Memory B cell (primary cell): ENCODE measurements around the gene TSPYL1.
"Not testable (repeated sequence)": the region's sequence is repeated elsewhere in the genome, so short reads cannot be mapped to it uniquely, and the experiment has no call there.

Source experiments
- ATAC-seq: fragments of 150-1000 bp; cut with Tn5 transposase; 2 replicates; pipeline ENCODE4 v1.10.0; 2021; ENCODE audit warnings: low read depth, mild to moderate bottlenecking, moderate library complexity
- DNase-seq, 2 donors: peaks; one replicate each; pipeline ENCODE4 v3.0.0; 2022; ENCODE audit warnings: low spot score in 2 of 2
- H3K27ac Mint-ChIP-seq: one replicate; pipeline ENCODE4 v1.8.0; 2022; ENCODE audit warnings: mild to moderate bottlenecking, moderate library complexity, mixed read lengths
- H3K27me3 Mint-ChIP-seq: one replicate; pipeline ENCODE4 v1.8.0; 2022; ENCODE audit warnings: mixed read lengths
- H3K36me3 Mint-ChIP-seq: one replicate; pipeline ENCODE4 v1.8.0; 2022; ENCODE audit warnings: mild to moderate bottlenecking, mixed read lengths
- H3K4me1 Mint-ChIP-seq: one replicate; pipeline ENCODE4 v1.8.0; 2022; ENCODE audit warnings: mixed read lengths
- H3K4me3 Mint-ChIP-seq: one replicate; pipeline ENCODE4 v1.8.0; 2022; ENCODE audit warnings: mild to moderate bottlenecking, moderate library complexity, mixed read lengths
- H3K9me3 Mint-ChIP-seq: one replicate; pipeline ENCODE4 v1.8.0; 2022; ENCODE audit warnings: mixed read lengths

Gene TSPYL1

GRCh38 chr6:116279232-116280160, at the start of gene TSPYL1:
TSPYL1 (minus strand) TSS chr6:116279930; CDS start chr6:116279830, 100 bp downstream.
- DNase-seq: peak; percentile 90 to 92
- Mint-ChIP-seq H3K27me3 (no peaks in the 10 kb centered on the region), H3K9me3 (no peaks in the 10 kb centered on the region), H3K4me1 (peaks cover 43% of the 10 kb centered on the region), H3K27ac (peak within 1 kb of the TSS; percentile 98), H3K36me3 (peaks cover 21% of the 10 kb centered on the region), H3K4me3 (peak within 1 kb of the TSS; percentile 97)
- peak; percentile 86 for ATAC-seq

GRCh38 chr6:116329156-116329555, 49.4 kb upstream of the TSPYL1 start:
- H3K4me3 Mint-ChIP-seq: no peak overlapping the region
- no peak overlapping the region for H3K27ac Mint-ChIP-seq
- H3K9me3 Mint-ChIP-seq: peaks cover 2% of the 10 kb centered on the region
- no peaks in the 10 kb centered on the region for H3K27me3 Mint-ChIP-seq
- no peak for DNase-seq
- peaks cover 3% of the 10 kb centered on the region for H3K36me3 Mint-ChIP-seq
- H3K4me1 Mint-ChIP-seq: no peaks in the 10 kb centered on the region
- ATAC-seq: no peak

GRCh38 chr6:116328528-116328903, 48.8 kb upstream of the TSPYL1 start:
- ATAC-seq (no peak), DNase-seq (no peak)
- Mint-ChIP-seq H3K9me3 (peaks cover 2% of the 10 kb centered on the region), H3K4me3 (no peak overlapping the region), H3K4me1 (no peaks in the 10 kb centered on the region), H3K36me3 (peaks cover 3% of the 10 kb centered on the region), H3K27me3 (no peaks in the 10 kb centered on the region), H3K27ac (no peak overlapping the region)

GRCh38 chr6:116327803-116328527, 48.2 kb upstream of the TSPYL1 start:
- ATAC-seq (no peak), DNase-seq (no peak)
- Mint-ChIP-seq H3K36me3 (peaks cover 3% of the 10 kb centered on the region), H3K9me3 (peaks cover under 1% of the 10 kb centered on the region), H3K27me3 (no peaks in the 10 kb centered on the region), H3K4me3 (no peak overlapping the region), H3K4me1 (no peaks in the 10 kb centered on the region), H3K27ac (no peak overlapping the region)

DNA sequence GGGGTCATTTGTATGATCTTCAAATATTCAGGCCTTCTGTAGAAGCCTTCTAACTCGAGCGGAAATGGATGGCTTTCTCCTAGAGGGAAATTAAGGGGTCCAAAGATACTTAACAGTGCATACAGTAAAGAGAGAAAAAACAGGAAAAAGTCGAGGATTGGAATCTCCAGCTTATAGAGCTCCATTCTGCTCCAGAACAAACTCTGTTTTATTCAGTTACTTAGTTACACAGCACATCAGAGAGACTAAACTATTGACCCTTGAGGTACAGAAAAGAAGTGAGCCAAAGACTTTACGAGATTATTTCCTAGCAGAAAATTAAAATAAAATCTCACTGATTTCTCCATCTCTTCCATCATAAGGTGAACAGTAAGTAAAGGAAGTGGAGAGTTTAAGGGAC, 47.3 kb upstream of the TSPYL1 start:
- no peak for DNase-seq
- Mint-ChIP-seq H3K9me3 (no peaks in the 10 kb centered on the region), H3K4me3 (no peak overlapping the region), H3K27me3 (no peaks in the 10 kb centered on the region), H3K36me3 (peaks cover 3% of the 10 kb centered on the region), H3K27ac (no peak overlapping the region), H3K4me1 (no peaks in the 10 kb centered on the region)
- ATAC-seq: no peak

DNA sequence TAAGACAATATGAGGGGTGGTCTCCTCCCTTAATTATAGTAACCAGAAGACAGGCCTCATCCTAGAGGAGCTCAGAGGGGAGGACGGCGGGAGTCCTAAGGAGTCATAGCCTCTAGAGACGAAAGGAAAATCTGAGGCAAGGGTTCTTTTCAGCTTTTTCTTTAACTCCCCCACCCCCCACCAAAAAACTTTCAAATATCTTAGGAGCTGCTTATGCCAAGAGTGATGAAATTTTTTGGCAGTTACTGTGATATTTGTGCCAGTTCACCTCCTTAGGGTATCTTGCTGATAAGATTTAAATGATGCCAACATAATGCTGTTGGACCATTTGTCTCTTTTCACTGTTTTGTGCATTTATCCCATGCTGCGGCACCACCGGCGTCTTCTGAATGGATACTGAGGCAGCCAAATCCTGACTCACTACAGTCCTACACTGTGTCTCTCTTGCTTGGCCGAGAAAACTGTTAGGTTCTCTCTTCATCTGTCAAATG, 46.5 kb upstream of the TSPYL1 start:
- H3K4me1 Mint-ChIP-seq: no peaks in the 10 kb centered on the region
- H3K27ac Mint-ChIP-seq: no peak overlapping the region
- no peaks in the 10 kb centered on the region for H3K27me3 Mint-ChIP-seq
- H3K36me3 Mint-ChIP-seq: peaks cover 3% of the 10 kb centered on the region
- DNase-seq: no peak
- no peaks in the 10 kb centered on the region for H3K9me3 Mint-ChIP-seq
- ATAC-seq: no peak
- H3K4me3 Mint-ChIP-seq: no peak overlapping the region

DNA sequence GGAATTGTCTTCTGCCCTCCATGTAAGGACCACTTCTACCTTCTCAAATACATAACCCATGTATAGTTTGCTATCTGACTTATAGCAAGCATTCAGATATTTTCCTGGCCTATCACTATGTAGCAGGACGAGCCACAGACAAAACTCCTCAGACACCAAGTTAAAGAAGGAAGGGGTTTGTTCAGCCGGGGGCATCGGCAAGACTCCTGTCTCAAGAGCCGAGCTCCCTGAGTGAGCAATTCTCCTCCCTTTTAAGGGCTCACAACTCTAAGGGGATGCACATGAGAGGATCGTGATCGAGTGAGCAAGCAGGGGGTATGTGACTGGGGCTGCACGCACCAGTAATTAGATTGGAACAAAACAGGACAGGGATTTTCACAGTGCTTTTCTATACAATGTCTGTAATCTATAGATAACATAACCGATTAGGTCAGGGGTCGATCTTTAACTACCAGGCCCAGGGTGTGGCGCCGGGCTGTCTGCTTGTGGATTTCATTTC, 46.0 kb upstream of the TSPYL1 start:
- not testable (repeated sequence) for H3K4me3 Mint-ChIP-seq, DNase-seq, H3K4me1 Mint-ChIP-seq, ATAC-seq, H3K27ac Mint-ChIP-seq, H3K9me3 Mint-ChIP-seq, H3K27me3 Mint-ChIP-seq, H3K36me3 Mint-ChIP-seq

GRCh38 chr6:116323863-116324262, 44.1 kb upstream of the TSPYL1 start:
- H3K4me3 Mint-ChIP-seq: no peak overlapping the region
- no peaks in the 10 kb centered on the region for H3K9me3 Mint-ChIP-seq
- no peak overlapping the region for H3K27ac Mint-ChIP-seq
- ATAC-seq (no peak), DNase-seq (no peak)
- no peaks in the 10 kb centered on the region for H3K27me3 Mint-ChIP-seq
- H3K36me3 Mint-ChIP-seq: peaks cover 5% of the 10 kb centered on the region
- no peaks in the 10 kb centered on the region for H3K4me1 Mint-ChIP-seq

- H3K4me1 Mint-ChIP-seq, ATAC-seq, DNase-seq, H3K27me3 Mint-ChIP-seq, H3K4me3 Mint-ChIP-seq, H3K27ac Mint-ChIP-seq, H3K36me3 Mint-ChIP-seq, H3K9me3 Mint-ChIP-seq: not testable (repeated sequence)
Measured at GRCh38 chr6:116321933-116322332, 42.2 kb upstream of the TSPYL1 start.

- ATAC-seq: no peak
- Mint-ChIP-seq H3K36me3 (peaks cover 3% of the 10 kb centered on the region), H3K4me3 (no peak overlapping the region), H3K27me3 (no peaks in the 10 kb centered on the region), H3K9me3 (no peaks in the 10 kb centered on the region), H3K27ac (no peak overlapping the region), H3K4me1 (peaks cover 5% of the 10 kb centered on the region)
- no peak for DNase-seq
Measured at GRCh38 chr6:116316772-116317467, 37.2 kb upstream of the TSPYL1 start.

GRCh38 chr6:116314878-116315277, 35.1 kb upstream of the TSPYL1 start:
- Mint-ChIP-seq H3K27ac (no peak overlapping the region), H3K4me1 (peaks cover 5% of the 10 kb centered on the region), H3K4me3 (no peak overlapping the region), H3K9me3 (no peaks in the 10 kb centered on the region), H3K36me3 (peaks cover 14% of the 10 kb centered on the region), H3K27me3 (no peaks in the 10 kb centered on the region)
- peak; percentile 75 for ATAC-seq
- DNase-seq: no peak

GRCh38 chr6:116314218-116314617, 34.5 kb upstream of the TSPYL1 start:
- Mint-ChIP-seq H3K27me3 (no peaks in the 10 kb centered on the region), H3K9me3 (no peaks in the 10 kb centered on the region), H3K27ac (no peak overlapping the region), H3K4me3 (no peak overlapping the region), H3K4me1 (peaks cover 5% of the 10 kb centered on the region), H3K36me3 (peaks cover 12% of the 10 kb centered on the region)
- DNase-seq (no peak), ATAC-seq (no peak)

DNA sequence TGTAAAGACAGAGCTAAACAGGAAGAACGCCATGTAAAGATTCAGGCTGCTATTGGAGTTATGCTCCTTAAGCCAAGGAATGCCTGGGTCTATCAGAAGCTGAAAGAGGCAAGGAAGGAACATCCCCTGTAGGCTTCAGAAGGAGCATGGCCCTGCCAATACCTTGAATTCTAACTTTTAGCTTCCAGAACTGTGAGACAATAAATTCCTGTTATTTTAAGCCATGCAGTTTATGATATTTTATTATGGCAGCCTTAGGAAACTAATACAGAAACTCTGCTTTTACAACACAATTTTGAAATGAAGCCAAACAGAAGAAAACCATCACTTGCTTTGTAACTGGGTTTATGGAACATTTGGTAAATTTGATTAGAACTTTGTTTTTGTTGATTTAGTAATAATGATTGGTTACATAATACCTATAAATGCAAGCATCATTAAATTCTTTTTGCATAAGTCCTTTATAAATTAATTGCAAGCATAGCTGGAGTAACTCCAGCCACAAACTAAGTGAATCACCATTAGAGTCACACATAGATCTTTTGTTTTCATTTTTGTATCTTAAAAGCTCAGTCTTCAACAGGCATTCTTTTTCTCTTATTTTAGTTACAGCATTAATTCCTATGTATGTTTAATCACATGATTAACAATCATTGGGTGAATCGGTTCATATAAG, 33.5 kb upstream of the TSPYL1 start:
- ATAC-seq (no peak), DNase-seq (no peak)
- no peaks in the 10 kb centered on the region for H3K27me3 Mint-ChIP-seq
- H3K27ac Mint-ChIP-seq: no peak overlapping the region
- no peaks in the 10 kb centered on the region for H3K9me3 Mint-ChIP-seq
- peaks cover 12% of the 10 kb centered on the region for H3K36me3 Mint-ChIP-seq
- no peak overlapping the region for H3K4me3 Mint-ChIP-seq
- H3K4me1 Mint-ChIP-seq: peaks cover 5% of the 10 kb centered on the region
